ENCODE results near the gene ERC2. TPM values are rescaled to one million over a fixed set of nuclear protein-coding genes. Genes with fewer than 3 reads are reported as not detected.

ERC2 gene
- total RNA-seq, 1 donor from 2014 or later: 0.65 TPM

GRCh38 chr3:56136514-56136913 is 331.8 kb downstream of the ERC2 start:
- no peaks in the 10 kb centered on the region for H3K9me3 Mint-ChIP-seq (ENCODE audit: low read depth)
- no peak for DNase-seq (ENCODE audit: low spot score)
- H3K36me3 Mint-ChIP-seq (ENCODE audit: low read depth): no peaks in the 10 kb centered on the region
- no peak for TF ChIP-seq CTCF (IDR thresholded peaks at IDR 0.05)
- peaks cover 47% of the 10 kb centered on the region for H3K4me1 Mint-ChIP-seq (ENCODE audit: low read depth)
- no peaks in the 10 kb centered on the region for H3K27me3 Mint-ChIP-seq (ENCODE audit: low read depth)
- no peak overlapping the region for H3K4me3 Mint-ChIP-seq (ENCODE audit: unreplicated experiment)
- no peak overlapping the region for H3K27ac Mint-ChIP-seq (ENCODE audit: unreplicated experiment)

GRCh38 chr3:56135941-56136340 is 332.3 kb downstream of the ERC2 start:
- no peak for DNase-seq (ENCODE audit: low spot score)
- H3K36me3 Mint-ChIP-seq (ENCODE audit: low read depth): no peaks in the 10 kb centered on the region
- no peak overlapping the region for H3K27ac Mint-ChIP-seq (ENCODE audit: unreplicated experiment)
- no peaks in the 10 kb centered on the region for H3K27me3 Mint-ChIP-seq (ENCODE audit: low read depth)
- TF ChIP-seq CTCF (IDR thresholded peaks at IDR 0.05): no peak
- H3K4me1 Mint-ChIP-seq (ENCODE audit: low read depth): peaks cover 53% of the 10 kb centered on the region
- H3K4me3 Mint-ChIP-seq (ENCODE audit: unreplicated experiment): no peak overlapping the region
- H3K9me3 Mint-ChIP-seq (ENCODE audit: low read depth): no peaks in the 10 kb centered on the region

GRCh38 chr3:56133423-56133822 is 334.8 kb downstream of the ERC2 start:
- no peaks in the 10 kb centered on the region for H3K36me3 Mint-ChIP-seq (ENCODE audit: low read depth)
- H3K27ac Mint-ChIP-seq (ENCODE audit: unreplicated experiment): peak overlapping the region; percentile 30
- H3K27me3 Mint-ChIP-seq (ENCODE audit: low read depth): no peaks in the 10 kb centered on the region

GRCh38 chr3:56132762-56133161 is 335.5 kb downstream of the ERC2 start:
- peak overlapping the region; percentile 17 for H3K4me3 Mint-ChIP-seq (ENCODE audit: unreplicated experiment)
- H3K9me3 Mint-ChIP-seq (ENCODE audit: low read depth): no peaks in the 10 kb centered on the region
- no peaks in the 10 kb centered on the region for H3K36me3 Mint-ChIP-seq (ENCODE audit: low read depth)
- no peak for DNase-seq (ENCODE audit: low spot score)
- no peaks in the 10 kb centered on the region for H3K27me3 Mint-ChIP-seq (ENCODE audit: low read depth)
- TF ChIP-seq CTCF (IDR thresholded peaks at IDR 0.05): no peak
- peaks cover 75% of the 10 kb centered on the region for H3K4me1 Mint-ChIP-seq (ENCODE audit: low read depth)
- H3K27ac Mint-ChIP-seq (ENCODE audit: unreplicated experiment): peak overlapping the region; percentile 94

More at GRCh38 chr3:56133423-56133822, 334.8 kb downstream of the ERC2 start:
- TF ChIP-seq CTCF (IDR thresholded peaks at IDR 0.05): no peak
- DNase-seq (ENCODE audit: low spot score): no peak
- Mint-ChIP-seq H3K9me3 (ENCODE audit: low read depth) (no peaks in the 10 kb centered on the region), H3K4me3 (ENCODE audit: unreplicated experiment) (no peak overlapping the region), H3K4me1 (ENCODE audit: low read depth) (peaks cover 74% of the 10 kb centered on the region)

- DNase-seq (ENCODE audit: low spot score): no peak
- Mint-ChIP-seq H3K36me3 (ENCODE audit: low read depth) (peaks cover under 1% of the 10 kb centered on the region), H3K4me1 (ENCODE audit: low read depth) (peaks cover 70% of the 10 kb centered on the region), H3K27me3 (ENCODE audit: low read depth) (no peaks in the 10 kb centered on the region), H3K4me3 (ENCODE audit: unreplicated experiment) (no peak overlapping the region), H3K27ac (ENCODE audit: unreplicated experiment) (peak overlapping the region; percentile 94), H3K9me3 (ENCODE audit: low read depth) (peaks cover 1% of the 10 kb centered on the region)
- no peak for TF ChIP-seq CTCF (IDR thresholded peaks at IDR 0.05)
These were observed 336.2 kb downstream of the ERC2 start for GRCh38 chr3:56131974-56132590.

Measured in chondrocyte (in vitro differentiated cells).